Measurements from ENCODE around the gene CORO2B. TPM values are rescaled to one million over a fixed set of nuclear protein-coding genes. Genes with fewer than 3 reads are reported as not detected.

CORO2B gene
- total RNA-seq, 1 donor from 2014 or later, result 3.2 TPM

DNA sequence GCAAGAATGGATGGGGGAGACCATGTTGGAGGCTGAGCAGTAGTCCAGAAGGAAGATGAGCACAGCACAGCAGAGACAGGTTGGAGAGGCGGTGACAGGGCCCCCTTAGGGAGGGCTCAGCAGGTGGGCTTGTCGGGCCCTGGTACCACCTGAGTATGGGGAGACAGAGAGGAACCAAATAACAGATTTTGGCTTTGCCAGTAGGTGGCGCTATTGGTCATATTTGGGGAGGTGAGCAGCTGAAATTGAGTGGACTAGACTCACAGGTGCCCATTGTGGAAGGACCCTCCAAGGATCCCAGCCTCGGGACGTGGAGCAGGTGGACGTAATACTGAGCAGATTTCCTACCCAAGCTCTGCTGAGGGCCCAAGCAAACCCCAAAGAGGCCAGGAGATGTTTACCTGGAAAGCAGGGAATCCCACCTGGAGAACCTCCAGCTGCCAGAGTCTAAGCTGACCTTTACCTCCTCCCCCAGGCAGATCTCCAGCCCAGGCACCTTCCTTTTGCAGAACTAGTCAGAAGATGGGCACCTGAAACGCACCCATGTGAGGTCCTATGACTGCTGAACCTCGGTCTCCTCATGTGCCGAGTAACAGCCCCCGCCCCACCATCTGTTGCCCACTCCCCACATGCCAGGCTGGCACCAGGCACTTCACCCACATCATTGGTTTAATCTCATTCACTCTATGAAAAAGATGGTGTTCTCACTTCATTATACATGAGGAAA is 24.6 kb upstream of the CORO2B start:
- peak; percentile 76 for DNase-seq (ENCODE audit: low read depth)

DNA sequence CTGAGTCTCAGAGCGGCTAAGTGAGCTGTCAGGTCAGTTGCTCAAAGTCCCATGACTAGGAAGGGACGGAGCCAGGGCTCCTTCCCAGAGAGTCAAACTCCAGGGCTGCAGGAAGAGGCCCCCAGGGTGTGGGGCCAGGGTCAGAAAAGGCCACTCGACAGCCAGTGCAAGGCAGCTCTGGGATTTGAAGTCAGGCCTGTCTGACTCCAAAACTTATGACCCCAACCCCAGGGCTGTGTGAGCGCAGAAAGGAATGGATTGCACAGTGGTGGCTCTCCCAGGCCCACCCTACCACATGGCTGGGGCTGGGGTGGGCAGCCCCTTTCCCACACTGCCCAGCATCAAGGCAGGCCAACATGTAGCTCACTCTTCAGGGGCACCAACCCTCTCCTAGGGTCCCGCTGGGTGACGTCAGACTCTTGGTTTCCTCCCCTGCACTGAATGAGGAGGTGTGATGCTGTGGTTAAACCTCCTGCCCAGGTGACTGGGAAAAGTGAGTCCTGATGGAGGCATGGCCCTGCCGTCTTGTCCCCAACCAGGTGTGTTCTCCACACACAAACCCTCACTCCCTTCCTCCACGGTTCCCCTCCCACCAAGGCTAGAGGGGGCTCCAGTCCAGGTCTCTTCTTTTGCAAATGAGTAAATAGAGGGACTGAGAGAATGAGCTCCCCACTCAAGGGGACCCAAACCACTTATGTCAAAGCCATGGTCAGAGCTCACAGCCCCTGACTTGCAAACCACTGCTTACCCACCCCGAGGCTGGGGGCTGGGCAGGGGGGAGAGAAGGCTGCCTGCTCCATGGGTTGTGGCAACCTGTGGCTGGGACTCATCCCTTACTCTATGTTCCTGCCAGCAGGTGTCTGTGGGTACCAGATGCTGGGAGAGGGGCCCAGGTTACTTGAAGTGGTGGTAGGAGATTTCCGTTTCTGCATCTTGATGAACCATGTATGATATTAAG is 23.8 kb upstream of the CORO2B start:
- no peak for DNase-seq (ENCODE audit: low read depth)

DNA sequence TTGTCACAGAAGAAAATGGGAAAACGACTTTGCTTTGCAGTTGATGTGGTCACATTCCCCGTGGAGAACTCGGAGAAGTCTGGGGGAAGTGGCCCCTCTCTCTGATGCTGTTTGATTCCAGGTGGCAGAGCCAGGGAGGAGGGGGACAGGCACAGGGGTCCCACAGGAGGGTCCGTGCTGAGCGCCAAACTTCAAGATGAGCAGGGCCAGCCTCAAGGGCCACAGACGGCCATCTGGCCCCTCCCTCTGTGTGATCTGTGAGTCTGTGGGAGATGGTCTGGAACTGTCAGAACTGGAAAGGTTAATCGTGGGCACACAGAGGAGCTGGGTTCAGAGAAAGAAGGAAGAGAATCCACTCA is 23.1 kb upstream of the CORO2B start:
- DNase-seq (ENCODE audit: low read depth), result no peak

- no peak for DNase-seq (ENCODE audit: low read depth)
Measured at GRCh38 chr15:68556139-68556990, 22.4 kb upstream of the CORO2B start.

DNA sequence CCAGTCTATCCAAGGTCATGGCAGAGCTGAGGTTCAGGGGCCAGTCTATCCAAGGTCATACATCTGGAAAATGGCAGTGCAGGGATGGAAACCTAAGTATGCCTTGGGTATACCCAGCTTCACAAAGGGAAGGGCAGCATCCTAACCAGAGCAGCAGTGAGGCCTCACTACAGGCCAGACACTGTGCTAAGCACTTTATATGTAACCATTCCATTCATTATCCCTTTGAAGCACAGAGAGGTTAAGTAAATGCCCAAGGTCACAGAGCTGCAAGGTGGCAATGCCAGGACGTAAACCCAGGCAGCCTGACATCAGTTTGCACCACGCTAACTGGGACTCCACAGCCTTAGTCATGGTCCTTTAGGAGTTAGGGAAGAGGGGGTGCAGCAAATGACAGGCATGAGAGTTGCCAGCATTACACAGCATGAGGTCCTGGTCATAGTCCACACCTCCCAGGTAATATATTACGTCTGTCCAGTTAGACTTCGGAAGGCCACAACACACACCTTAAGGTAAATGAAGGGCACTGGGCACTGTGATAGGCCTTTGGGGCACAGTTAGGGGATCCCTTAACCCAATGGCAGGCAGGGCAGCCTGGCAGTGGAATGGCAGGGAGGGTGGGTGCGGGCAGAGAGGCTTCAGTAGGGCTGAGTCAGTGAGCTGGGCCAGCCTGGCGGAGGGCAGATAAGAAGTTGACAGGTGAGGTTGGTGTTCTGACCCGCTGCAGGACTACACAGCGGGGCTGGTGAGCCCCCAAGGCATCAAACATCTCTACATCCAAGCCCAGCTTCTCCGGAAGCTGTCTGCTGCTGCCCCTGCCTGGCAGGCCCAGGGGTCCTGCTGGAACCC is 21.1 kb upstream of the CORO2B start:
- no peak for DNase-seq (ENCODE audit: low read depth)

DNA sequence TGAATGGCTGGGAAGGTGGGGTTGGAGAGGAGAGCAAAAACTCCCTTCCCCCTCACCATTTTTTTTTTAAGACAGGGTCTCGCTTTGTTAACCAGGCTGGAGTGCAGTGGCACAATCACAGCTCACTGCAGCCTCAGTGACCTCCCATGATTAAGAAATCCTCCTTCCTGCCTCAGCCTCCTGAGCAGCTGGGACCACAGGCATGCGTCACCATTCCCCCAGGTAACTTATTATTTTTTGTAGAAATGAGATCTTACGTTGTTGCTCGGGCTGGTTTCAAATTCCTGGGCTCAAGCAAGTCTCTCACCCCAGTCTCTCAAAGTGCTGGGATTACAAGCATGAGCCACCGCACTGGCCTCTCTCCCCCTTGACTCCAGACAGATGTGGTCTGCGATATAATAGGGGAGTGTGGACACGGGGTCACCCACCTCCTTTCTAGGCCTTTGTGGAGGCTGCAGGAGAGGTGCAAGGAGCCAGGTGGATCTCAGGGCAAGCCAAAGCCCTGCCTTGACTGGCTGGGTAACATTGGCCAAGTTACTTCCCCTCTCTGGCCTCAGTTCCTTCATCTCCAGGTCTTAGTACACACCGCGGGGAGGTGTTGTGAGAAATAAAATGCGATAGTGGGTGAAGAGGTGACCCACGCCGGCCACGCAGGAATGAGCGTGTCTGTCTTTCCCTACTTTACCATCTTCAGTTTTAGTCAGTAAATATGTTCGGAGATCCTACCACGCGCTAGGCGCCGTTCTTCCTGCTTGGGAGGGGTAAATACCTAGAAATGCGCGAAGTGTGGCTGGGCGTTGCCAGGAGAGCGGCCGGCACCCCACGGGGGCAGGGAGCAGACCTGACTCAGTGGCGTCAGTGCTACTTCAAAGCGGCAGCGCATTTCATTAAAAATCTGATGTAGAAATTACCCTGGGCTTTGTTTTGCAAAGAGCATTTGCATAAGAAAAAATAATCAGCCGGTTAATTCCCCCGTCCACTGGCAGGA is 20.2 kb upstream of the CORO2B start:
- DNase-seq (ENCODE audit: low read depth), result no peak

GRCh38 chr15:68559345-68560310 is 19.2 kb upstream of the CORO2B start:
- peak; percentile 72 for DNase-seq (ENCODE audit: low read depth)

DNA sequence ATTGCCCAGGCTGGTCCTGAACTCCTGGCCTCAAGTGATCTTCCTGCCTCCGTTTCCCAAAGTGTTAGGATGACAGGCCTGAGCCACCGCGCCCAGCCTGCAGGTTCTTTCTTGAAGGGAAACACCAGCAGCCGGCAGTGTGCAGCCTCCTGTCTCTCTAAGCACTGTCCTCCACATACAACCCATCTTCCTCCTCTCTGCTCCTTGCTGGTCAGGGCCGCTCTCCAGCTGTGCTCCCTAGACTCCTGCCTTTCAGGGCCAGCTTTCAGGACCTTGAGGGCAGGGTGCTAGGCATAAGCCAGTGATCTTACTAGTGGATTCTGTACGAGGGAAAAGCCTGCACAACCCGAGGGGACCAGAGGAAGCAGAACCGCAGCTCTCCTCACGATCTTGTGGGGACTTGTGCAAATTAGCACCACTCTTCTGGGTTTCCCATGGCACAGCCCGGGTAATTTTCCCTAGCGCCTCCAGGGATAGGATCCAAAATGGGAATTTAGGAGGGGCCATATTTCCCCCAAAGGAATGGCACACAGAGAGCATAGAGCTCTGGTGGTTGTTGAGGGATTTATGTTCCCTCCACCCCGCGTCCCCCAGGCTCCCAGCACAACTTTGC is 18.2 kb upstream of the CORO2B start:
- DNase-seq (ENCODE audit: low read depth), result no peak

DNA sequence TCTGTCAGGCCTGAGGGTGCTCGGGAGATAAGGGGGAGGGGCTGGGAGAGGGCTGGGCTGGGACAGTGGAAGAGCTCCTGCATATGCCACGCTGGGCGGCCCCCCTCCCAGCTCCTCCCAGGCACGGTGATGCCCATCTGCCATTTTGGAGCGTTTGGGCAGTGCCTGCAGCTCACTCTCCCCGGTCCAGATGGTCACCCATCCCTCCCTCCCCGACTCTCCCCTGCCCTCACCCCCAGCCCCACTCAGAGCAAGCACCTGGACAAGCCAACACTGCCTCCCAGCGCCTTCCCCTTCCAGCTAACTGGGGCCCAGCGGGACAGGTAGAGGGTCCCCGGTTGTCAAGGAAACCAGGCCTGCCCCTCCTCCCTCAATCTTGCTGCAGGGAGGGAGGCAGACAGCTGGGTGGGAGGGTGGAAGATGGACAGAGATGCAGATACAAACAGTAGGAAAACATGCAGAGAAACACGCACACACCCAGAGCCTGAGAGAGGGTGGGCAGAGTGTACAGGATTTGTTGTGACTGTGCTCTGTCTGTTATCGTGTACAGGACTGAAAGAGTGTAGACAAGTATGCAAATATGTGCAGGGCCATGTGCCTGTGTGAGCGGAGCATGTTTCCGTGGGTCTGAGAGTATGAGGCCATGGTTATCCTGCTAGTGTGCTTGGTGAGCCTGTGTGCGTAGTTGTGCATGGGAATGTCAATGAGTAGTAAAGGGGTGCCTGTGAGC is 17.5 kb upstream of the CORO2B start:
- no peak for DNase-seq (ENCODE audit: low read depth)

- no peak for DNase-seq (ENCODE audit: low read depth)
Measured at GRCh38 chr15:68561901-68562300, 16.9 kb upstream of the CORO2B start.

- no peak for DNase-seq (ENCODE audit: low read depth)
Measured at GRCh38 chr15:68564173-68564572, 14.6 kb upstream of the CORO2B start.

- DNase-seq (ENCODE audit: low read depth), result no peak
Measured at GRCh38 chr15:68565234-68565633, 13.6 kb upstream of the CORO2B start.

- DNase-seq (ENCODE audit: low read depth), result no peak
Measured at GRCh38 chr15:68565726-68566125, 13.1 kb upstream of the CORO2B start.

DNA sequence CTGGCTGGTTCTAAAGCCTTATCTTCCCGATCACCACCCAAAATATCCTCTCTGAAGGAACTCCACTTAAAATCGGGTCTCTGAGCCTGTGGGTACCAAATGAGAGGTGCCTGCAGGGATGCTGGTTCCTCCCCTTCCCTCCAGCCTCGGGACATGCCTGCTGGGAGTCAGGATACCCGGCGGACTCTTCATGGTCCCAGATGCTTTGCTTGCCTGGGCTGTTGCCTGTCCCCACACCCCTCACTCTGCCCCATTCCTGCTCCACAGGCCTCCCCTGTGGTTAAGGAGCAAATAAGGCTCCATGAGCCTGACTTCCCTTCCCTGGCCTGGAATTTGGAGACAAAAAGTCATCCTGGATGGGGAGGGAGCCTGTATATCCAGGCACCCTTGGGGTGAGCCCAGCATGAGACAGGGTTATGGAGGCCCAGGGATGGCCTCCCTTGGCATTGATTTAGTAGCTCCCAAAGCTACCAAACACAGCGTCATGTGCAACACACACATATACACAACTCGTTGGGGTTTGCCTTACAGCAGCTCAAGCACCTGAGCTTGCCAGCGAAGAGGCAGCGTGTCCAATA is 12.3 kb upstream of the CORO2B start:
- DNase-seq (ENCODE audit: low read depth), result no peak

- DNase-seq (ENCODE audit: low read depth), result no peak
Measured at GRCh38 chr15:68567345-68567744, 11.4 kb upstream of the CORO2B start.

DNA sequence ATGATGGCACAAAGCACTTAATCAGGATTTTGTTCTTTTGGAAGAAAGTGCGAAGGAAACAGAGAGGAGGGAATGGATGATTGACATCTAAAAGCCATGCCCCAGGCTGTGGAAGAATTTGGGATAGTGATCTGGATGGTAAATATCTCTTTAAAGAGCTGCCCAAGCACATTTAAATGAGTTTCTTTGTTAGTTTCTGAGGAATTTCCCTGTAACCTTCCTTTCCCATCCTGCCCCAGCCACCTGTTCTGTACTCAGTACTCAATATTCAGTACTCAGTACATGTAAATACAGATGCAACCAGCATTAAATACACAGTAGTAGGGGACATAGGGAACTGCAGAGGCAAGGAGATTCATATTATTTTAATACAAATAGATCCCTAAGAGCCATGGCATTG is 7.8 kb upstream of the CORO2B start:
- DNase-seq (ENCODE audit: low read depth), result no peak

- no peak for DNase-seq (ENCODE audit: low read depth)
Measured at GRCh38 chr15:68571582-68571981, 7.2 kb upstream of the CORO2B start.
